HepG2 (cell line): ENCODE results near the gene ARHGEF40. TPM values are rescaled to one million over a fixed set of nuclear protein-coding genes. Genes with fewer than 3 reads are reported as not detected.

ENCODE experiments used
- AGO2 ChIP-seq: fragments of 200-400 bp; formaldehyde crosslinking; optimal IDR thresholded peaks from 2 replicates; pipeline ENCODE3; 2017; ENCODE audit warnings: mild to moderate bottlenecking, low read depth, low read length, moderate library complexity
- ASH2L ChIP-seq: fragments of 300-600, 200-600 bp; sonication (generic); IDR thresholded peaks from 2 replicates; pipeline ENCODE4 v1.7.0; 2017; ENCODE audit warnings: low read depth, mild to moderate bottlenecking, moderate library complexity, mixed read lengths, low read length; ENCODE audit not compliant: insufficient read length
- CHD2 ChIP-seq: IDR thresholded peaks from 2 replicates; pipeline ENCODE4 v1.6.1; 2011; ENCODE audit warnings: low read depth, low read length, improper control_type of control experiment
- CTCF ChIP-seq: sonication (generic); formaldehyde crosslinking; IDR thresholded peaks from 2 replicates; pipeline ENCODE4 v1.5.0; 2020; ENCODE audit warnings: mild to moderate bottlenecking, missing genetic modification reagents, moderate library complexity
- FOSL1 ChIP-seq: sonication (generic); formaldehyde crosslinking; IDR thresholded peaks from 2 replicates; pipeline ENCODE4 v1.9.0; 2021; ENCODE audit warnings: missing genetic modification reagents, borderline replicate concordance
- HOXA5 ChIP-seq: sonication (generic); formaldehyde crosslinking; IDR thresholded peaks from 2 replicates; pipeline ENCODE4 v1.4.0; 2020; ENCODE audit warnings: missing genetic modification reagents
- KLF16 ChIP-seq, 2 experiments: sonication (generic) in 1 of 2; formaldehyde crosslinking in 1 of 2; IDR thresholded peaks; 2 replicates each; pipeline versions ENCODE4 v1.6.1 to v1.8.0; 2016 to 2023; ENCODE audit warnings: missing genetic modification reagents in 2 of 2, missing compliant biosample characterization in 1 of 2
- KLF9 ChIP-seq: IDR thresholded peaks from 2 replicates; pipeline ENCODE4 v1.6.1; 2016; ENCODE audit warnings: low read depth
- KMT2B ChIP-seq: IDR thresholded peaks from 2 replicates; pipeline ENCODE4 v1.6.1; 2016; ENCODE audit warnings: missing genetic modification reagents, missing compliant biosample characterization
- MAF1 ChIP-seq: sonication (generic); formaldehyde crosslinking; IDR thresholded peaks from 2 replicates; pipeline ENCODE4 v1.5.0; 2020; ENCODE audit warnings: missing genetic modification reagents, borderline replicate concordance
- NRL ChIP-seq: sonication (generic); formaldehyde crosslinking; IDR thresholded peaks from 2 replicates; pipeline ENCODE4 v1.5.0; 2020; ENCODE audit warnings: missing genetic modification reagents, mild to moderate bottlenecking, moderate library complexity, borderline replicate concordance
- PHF21A ChIP-seq: sonication (generic); formaldehyde crosslinking; IDR thresholded peaks from 2 replicates; pipeline ENCODE4 v1.5.0; 2020; ENCODE audit warnings: mild to moderate bottlenecking, missing genetic modification reagents
- PPARG ChIP-seq: conservative IDR thresholded peaks from 2 replicates; pipeline ENCODE4 v1.6.1; 2016; ENCODE audit warnings: missing biosample characterization, missing genetic modification reagents
- RARA ChIP-seq: IDR thresholded peaks from 2 replicates; pipeline ENCODE4 v1.6.1; 2016; ENCODE audit warnings: missing genetic modification reagents, missing compliant biosample characterization
- RXRA ChIP-seq: sonication (generic); formaldehyde crosslinking; IDR thresholded peaks from 2 replicates; pipeline ENCODE4 v1.5.1; 2020; ENCODE audit warnings: missing genetic modification reagents
- SAP130 ChIP-seq: IDR thresholded peaks from 2 replicates; pipeline ENCODE4 v1.6.1; 2016; ENCODE audit warnings: low read depth
- SMAD1 ChIP-seq: sonication (generic); formaldehyde crosslinking; IDR thresholded peaks from 2 replicates; pipeline ENCODE4 v1.4.0; 2020; ENCODE audit warnings: missing genetic modification reagents, low read depth, mild to moderate bottlenecking, borderline replicate concordance
- SNAPC2 ChIP-seq: sonication (generic); formaldehyde crosslinking; IDR thresholded peaks from 2 replicates; pipeline ENCODE4 v1.8.1; 2022; ENCODE audit warnings: mild to moderate bottlenecking, missing genetic modification reagents
- SP2 ChIP-seq: sonication (generic); formaldehyde crosslinking; IDR thresholded peaks from 2 replicates; pipeline ENCODE4 v1.5.1; 2020; ENCODE audit warnings: mild to moderate bottlenecking, missing genetic modification reagents
- STAT5B ChIP-seq: sonication (generic); formaldehyde crosslinking; IDR thresholded peaks from 2 replicates; pipeline ENCODE4 v1.4.0; 2020; ENCODE audit warnings: missing genetic modification reagents
- THAP8 ChIP-seq: sonication (generic); formaldehyde crosslinking; IDR thresholded peaks from 2 replicates; pipeline ENCODE4 v1.5.1; 2020; ENCODE audit warnings: missing genetic modification reagents, mild to moderate bottlenecking, borderline replicate concordance
- ZC3H13 ChIP-seq: sonication (generic); formaldehyde crosslinking; IDR thresholded peaks from 2 replicates; pipeline ENCODE4 v1.8.1; 2023; ENCODE audit warnings: mild to moderate bottlenecking, missing genetic modification reagents, moderate library complexity
- ZFP90 ChIP-seq: sonication (generic); formaldehyde crosslinking; IDR thresholded peaks from 2 replicates; pipeline ENCODE4 v1.8.0; 2022; ENCODE audit warnings: missing genetic modification reagents, mild to moderate bottlenecking, inconsistent platforms, borderline replicate concordance
- ZNF225 ChIP-seq: sonication (generic); formaldehyde crosslinking; IDR thresholded peaks from 2 replicates; pipeline ENCODE4 v1.4.0; 2020; ENCODE audit warnings: mild to moderate bottlenecking, missing genetic modification reagents
- ZNF430 ChIP-seq: sonication (generic); formaldehyde crosslinking; IDR thresholded peaks from 2 replicates; pipeline ENCODE4 v1.9.0; 2021; ENCODE audit warnings: mild to moderate bottlenecking, missing genetic modification reagents
- polyA plus RNA-seq, 8 experiments: library from polyadenylated mRNA; depleted of rRNA in 3 of 8; stranded (reverse) in 7 of 8; unstranded in 1 of 8; fragments of >200 nt; fragmentation: Illumina TruSeq in 4 of 8; extraction: Trizol in 4 of 8; gene quantifications; 2 replicates each; pipeline versions ENCODE4 v1.2.1 to v1.2.3, GENCODE V29; 2011 to 2016; ENCODE audit warnings: low read depth in 4 of 8, missing spikeins in 1 of 8, mixed read lengths in 1 of 8; ENCODE audit not compliant: insufficient read depth in 1 of 8
- total RNA-seq, 5 experiments: library from RNA; depleted of rRNA; stranded (reverse); fragments of >200 nt; fragmentation: Illumina TruSeq; extraction: Trizol; gene quantifications; 2 replicates each; pipeline ENCODE4 v1.2.3, GENCODE V29; 2016; ENCODE audit warnings: low read depth in 1 of 5
- TF ChIP-seq, protein P1 (sequence below): sonication (generic); formaldehyde crosslinking; IDR thresholded peaks from 2 replicates; pipeline ENCODE4 v1.8.0; 2022; ENCODE audit warnings: mild to moderate bottlenecking, missing genetic modification reagents; ENCODE audit not compliant: insufficient replicate concordance
- TF ChIP-seq, protein P2 (sequence below): IDR thresholded peaks from 2 replicates; pipeline ENCODE4 v1.6.1; 2012; ENCODE audit warnings: inconsistent platforms

The ARHGEF40 gene
- total and polyA plus RNA-seq, 2 of the 13 experiments (the other 11 are each of a cell fraction or from before 2014, with no cell fraction given), result 28.1 to 78.1 TPM

- TF ChIP-seq SNAPC2 (0 out of 2 replicates have a peak, but pooled peaks have one; percentile 31), HOXA5 (CRISPR knock-in tag) (peak; percentile 13; the same call in 1 of the 2 replicates), SP2 (CRISPR knock-in tag) (peak; percentile 34), ASH2L (peak; percentile 49), ZNF430 (CRISPR knock-in tag) (peak; percentile 90; the same call in 1 of the 2 replicates), MAF1 (CRISPR knock-in tag) (peak; percentile 34; the same call in 1 of the 2 replicates), SAP130 (peak; percentile 65), KMT2B (CRISPR knock-in tag) (peak; percentile 23), NRL (peak; percentile 95), RARA (CRISPR knock-in tag) (no peak), PPARG (CRISPR knock-in tag) (peak; percentile 89), ZNF225 (CRISPR knock-in tag) (peak; percentile 24; the same call in 1 of the 2 replicates), RXRA (CRISPR knock-in tag) (peak; percentile 68), STAT5B (no peak), ZFP90 (CRISPR knock-in tag) (peak; percentile 84; the same call in 1 of the 2 replicates), THAP8 (CRISPR knock-in tag) (peak; percentile 71; the same call in 1 of the 2 replicates), CHD2 (0 out of 2 replicates have a peak, but pooled peaks have one; percentile 8), ZC3H13 (CRISPR knock-in tag) (peak; percentile 14; the same call in 1 of the 2 replicates), PHF21A (CRISPR knock-in tag) (peak; percentile 38; the same call in 1 of the 2 replicates), CTCF (CRISPR knock-in tag) (peak; percentile 78), KLF9 (CRISPR knock-in tag) (0 out of 2 replicates have a peak, but pooled peaks have one; percentile 36), SMAD1 (CRISPR knock-in tag) (peak; percentile 72; the same call in 1 of the 2 replicates), KLF16 (CRISPR knock-in tag; IDR thresholded peaks at IDR 0.05) (0 out of 4 replicates have a peak, but pooled peaks of 1 of the 2 experiments have one; percentile 24), AGO2 (peak; percentile 66), FOSL1 (0 out of 2 replicates have a peak, but pooled peaks have one; percentile 14)
- TF ChIP-seq, protein P1, sequence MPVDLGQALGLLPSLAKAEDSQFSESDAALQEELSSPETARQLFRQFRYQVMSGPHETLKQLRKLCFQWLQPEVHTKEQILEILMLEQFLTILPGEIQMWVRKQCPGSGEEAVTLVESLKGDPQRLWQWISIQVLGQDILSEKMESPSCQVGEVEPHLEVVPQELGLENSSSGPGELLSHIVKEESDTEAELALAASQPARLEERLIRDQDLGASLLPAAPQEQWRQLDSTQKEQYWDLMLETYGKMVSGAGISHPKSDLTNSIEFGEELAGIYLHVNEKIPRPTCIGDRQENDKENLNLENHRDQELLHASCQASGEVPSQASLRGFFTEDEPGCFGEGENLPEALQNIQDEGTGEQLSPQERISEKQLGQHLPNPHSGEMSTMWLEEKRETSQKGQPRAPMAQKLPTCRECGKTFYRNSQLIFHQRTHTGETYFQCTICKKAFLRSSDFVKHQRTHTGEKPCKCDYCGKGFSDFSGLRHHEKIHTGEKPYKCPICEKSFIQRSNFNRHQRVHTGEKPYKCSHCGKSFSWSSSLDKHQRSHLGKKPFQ, result peak; percentile 28
- TF ChIP-seq, protein P2, sequence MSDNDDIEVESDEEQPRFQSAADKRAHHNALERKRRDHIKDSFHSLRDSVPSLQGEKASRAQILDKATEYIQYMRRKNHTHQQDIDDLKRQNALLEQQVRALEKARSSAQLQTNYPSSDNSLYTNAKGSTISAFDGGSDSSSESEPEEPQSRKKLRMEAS, result peak; percentile 39
Measured at GRCh38 chr14:21070610-21071224, 613 bp downstream of the ARHGEF40 start (continued).
